Measurements from ENCODE around the gene CPED1.

Gene CPED1

DNA sequence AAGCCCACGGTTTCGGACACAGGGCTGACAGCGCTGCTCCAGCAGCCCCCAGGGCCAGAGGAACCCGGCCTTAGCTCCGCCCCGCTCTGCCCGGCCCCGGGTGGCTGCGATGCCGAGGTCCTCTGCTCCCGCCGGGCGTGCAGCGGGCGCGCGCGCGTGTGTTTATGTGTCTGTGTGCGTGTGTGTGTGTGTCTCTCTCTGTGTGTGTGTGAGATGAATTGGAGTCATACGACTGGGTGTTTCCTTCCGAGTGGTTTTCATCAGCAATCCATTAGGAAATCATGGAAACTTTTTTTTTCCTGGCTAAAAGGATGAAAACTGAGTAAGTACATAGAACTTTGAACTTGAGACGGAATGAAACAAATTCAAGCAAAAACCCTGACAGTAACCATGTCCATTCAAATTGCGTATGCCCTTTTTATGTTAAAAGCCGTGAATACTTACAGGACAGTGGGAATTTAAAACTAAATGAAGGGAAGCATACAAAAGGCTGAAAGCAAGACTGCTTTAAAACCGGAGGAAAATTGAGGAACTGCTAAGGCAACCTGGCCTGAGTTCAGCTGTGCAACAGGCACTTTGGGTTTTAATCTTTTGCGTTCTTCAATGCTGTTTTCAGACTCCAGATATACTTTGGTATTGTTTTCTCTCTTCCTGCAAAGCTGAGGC, at the start of gene CPED1:
Gene CPED1 (plus strand): TSS at position 121 of the 666 bp plus-strand sequence. CDS start 911 bp downstream, outside the sequence.
- DNase-seq (ENCODE audit: low read depth), result no peak

DNA sequence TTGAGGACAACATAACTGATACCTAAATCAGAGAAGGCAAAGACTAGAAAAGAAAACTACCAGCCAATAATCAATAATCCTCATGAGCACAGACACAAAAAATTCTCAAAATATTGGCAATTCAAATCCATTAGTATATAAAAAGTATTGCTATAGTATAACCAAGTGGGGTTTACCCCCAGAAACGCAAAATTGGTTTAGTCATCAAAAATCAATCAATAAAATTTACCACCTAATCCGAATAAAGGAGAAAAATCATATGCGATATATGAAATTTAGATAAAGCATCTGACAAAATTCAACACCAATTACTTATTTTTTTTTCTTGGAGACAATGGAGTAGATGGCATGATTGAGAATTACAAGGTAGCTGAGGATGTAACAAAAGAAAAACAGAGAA, 49.2 kb upstream of the CPED1 start:
- DNase-seq (ENCODE audit: low read depth), result no peak

DNA sequence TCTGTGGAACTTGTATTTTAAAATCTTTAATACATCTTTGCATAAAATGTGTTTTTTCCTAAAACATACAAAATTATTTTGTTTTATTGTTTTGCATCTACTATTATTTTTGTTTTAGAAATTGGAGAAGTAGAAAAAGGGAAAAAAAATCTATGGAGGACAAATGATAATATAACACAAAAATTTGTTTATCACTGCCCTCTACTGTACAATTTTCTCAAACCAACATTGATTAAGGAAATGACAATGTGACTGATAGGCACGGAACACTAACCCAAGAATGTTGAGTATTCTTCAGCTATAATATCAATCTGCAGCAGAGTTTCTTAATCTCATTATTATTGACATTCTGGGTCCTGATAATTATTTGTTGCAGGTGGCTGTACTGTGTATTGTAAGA, 47.4 kb upstream of the CPED1 start:
- DNase-seq (ENCODE audit: low read depth), result no peak

DNA sequence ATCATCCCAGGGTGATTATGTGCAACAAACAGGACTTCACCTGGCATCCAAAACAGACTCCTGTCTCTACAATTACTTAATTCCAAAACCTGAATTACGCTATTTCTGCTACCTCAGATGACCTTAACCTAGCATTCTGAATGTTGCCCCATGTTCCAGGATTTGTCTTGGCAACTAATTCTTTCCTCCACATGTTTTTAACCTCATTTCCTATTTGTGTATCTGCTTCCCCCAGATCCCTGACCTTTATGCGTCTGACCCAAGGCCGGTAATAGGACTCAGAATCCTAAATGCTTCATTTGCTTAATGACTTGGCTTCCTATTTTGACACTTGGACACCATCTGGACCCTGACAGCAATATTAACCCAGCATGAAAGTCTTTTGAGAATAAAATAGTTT, 46.7 kb upstream of the CPED1 start:
- DNase-seq (ENCODE audit: low read depth), result no peak

DNA sequence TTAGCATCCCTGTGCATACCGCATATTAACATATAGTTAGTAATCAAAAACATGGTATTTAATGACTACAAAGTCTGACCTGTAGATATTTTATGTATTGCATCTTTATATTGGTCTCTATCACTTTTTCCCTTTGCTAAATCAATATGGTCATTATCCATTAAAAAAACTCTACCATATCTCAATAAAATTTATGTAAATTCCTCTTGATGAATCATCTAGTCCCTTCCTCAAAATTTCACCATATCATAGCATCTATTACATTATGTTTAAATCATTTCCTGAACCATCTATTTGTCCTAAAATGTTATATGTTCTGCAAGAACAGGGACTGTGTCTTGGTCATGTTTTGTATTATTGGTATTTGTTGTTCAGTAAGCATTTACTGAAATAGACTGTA, 45.6 kb upstream of the CPED1 start:
- no peak for DNase-seq (ENCODE audit: low read depth)

DNA sequence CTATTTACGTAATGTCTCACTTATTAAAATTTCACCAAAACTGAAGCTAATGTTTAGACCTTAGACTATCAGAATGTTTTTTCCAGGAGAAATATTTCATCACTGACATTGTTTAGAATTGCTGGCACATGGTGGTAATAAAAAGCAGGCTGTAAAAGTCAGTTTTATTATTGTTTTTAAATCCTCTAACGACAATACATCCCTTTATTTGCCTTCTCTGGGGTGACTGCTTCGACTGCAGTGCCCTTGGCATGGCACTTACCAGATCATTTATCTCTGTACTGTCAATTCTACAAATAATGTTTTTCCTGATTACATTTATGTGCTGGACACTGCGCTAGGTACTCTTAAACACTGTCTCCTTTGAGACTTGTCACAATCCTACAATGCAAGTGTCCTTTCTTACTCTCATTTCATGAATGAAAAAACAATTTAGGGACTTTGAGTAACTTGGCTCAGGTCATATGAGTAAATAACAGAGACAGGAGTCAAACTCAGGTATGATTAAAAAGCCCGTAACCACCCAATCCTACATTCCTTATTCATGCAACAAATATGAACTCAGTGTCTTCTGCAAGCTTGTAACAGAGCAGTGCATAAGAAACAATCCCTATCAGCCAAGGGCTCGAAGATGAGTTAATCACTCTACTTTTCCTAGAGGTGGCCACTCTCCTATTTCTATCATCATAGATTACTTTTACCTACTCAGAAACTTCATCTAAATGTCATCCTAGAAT, 43.5 kb upstream of the CPED1 start:
- DNase-seq (ENCODE audit: low read depth), result no peak

DNA sequence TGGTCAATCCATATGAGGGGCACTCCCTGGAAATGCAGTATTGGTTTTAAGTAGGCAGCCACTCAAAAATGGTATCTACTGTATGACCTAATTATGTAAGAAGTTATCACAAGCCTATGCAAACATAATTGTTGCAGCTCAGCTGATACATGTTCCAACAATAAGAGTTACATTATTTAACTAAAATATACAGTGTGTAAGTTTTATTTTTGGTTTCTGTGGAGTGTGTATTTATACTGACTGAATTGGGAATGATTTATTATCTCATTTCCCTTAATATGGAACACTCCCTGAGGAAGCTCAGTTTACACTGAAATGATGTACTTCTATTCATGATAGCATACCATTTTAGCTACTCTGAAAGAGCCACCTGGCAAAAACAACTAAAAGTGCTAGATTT, 40.5 kb upstream of the CPED1 start:
- DNase-seq (ENCODE audit: low read depth), result no peak

DNA sequence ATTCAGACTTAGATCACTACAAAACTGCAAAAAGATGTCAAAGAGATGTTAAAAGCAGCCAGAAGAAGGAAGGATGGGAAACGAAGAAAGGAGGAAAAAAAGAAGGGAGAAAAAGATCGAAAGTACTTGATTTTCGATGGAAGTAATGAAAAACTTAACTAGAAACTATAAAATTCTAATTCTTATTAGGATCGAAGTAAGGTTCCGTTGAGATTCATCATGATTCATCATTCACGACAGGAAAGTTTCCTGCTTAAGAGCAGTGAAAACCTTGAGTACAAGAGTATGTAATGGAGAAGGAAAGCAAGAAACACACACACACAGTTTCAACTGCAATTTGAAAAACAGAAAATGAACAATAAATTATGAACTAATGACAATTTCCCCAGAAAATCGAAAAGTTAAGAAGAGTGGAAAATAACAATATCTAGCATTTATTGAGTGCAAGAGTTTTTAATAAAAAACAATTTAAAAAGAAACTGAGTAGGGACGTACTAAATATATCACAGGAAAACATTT, 39.1 kb upstream of the CPED1 start:
- DNase-seq (ENCODE audit: low read depth), result no peak

DNA sequence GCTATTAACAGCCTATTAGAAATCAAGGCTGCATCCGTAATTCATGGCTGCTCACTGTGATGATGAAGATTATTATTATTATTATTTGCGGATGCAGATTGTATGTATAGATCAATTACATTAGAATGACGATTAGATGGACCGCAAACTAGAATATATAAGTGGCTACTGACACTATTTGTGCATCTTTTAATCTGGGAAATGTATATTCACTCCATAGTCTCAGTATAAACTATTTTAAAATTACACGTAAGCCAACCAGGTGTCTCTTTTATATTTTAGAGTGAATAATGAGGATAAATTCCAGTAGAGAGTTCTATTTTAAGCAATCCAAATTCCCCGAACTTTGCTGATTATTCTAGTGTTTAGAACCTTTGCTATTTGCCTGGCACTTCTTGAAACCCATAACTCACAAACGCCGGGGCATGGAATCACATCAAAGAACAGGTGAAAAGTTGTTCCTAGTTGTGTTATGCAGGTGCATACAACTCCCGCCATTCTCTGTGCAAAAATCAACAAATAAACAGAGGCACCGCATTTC, 38.4 kb upstream of the CPED1 start:
- DNase-seq (ENCODE audit: low read depth), result no peak

DNA sequence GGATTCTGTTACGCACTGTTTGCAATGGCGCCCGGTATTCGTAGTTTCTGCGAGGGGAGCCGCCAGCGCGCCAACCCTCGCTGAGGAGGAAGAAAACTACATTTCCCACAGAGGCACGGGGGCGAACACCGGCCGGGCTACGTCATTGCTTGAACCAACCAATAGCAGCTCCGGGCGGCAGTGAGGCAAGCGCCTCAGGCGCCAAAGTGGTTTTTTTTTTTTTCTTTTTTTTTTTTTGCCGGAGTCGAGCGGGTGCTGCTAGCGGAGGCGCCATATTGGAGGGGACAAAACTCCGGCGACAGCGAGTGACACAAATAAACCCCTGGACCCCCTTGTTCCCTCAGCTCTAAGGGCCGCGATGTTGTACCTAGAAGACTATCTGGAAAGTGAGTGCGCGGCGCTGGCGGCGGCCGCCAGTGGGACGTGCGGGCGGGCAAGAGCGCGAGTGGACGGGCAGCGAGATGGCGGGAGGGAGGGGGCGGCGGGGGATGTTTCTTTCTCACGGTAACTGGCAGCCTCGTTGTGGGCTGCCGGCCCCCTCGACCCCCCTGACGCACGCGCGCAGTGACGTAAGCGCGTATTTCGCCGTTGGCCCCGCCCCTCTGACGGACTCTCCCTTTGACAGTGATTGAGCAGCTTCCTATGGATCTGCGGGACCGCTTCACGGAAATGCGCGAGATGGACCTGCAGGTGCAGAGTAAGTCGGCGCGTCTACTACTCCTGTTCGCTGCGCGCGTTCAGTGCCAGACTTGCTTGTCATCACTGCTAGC, 37.8 kb upstream of the CPED1 start, which contains the start of gene ING3:
Gene ING3 (plus strand): TSS at position 239 of the 770 bp plus-strand sequence. CDS start 120 bp downstream, at position 359.
- peak; percentile 95 for DNase-seq (ENCODE audit: low read depth)

DNA sequence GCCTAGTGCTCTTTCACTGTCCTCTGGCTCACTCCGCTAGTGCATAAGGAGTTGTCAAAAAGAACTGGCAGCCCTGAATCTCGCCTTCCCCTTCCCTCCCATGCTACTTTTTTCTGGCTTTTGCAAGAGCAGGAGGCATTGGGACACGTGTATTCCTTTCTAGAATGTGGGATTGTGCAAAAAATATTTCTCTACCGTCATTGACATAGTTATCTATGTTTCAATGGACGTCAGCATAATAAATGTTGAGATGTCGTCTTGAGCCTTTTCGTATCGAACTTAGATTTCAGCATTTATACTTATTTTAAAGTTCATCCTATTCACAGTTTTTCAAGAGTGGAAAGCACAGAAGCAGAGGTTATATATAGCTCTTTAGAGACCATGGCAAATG, 37.2 kb upstream of the CPED1 start:
- no peak for DNase-seq (ENCODE audit: low read depth)

DNA sequence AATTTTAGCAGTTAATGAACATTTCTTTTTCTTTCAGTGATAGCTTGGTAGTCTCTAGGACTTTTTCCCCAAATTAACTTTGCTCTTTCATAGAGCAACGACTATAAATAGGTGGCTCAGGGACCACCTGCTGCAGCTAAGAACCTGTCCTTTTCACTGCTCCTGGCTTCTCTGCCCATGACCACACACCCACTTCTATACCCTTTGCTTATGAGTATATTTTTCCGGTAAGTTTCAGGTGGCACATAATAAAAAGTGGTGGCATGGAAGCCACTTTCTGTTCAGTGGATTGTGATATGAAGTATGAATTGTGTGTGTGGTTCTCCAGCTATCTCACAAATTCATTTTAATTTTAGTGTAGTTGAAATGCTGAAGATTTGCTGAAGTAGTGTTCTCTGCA, 36.7 kb upstream of the CPED1 start:
- DNase-seq (ENCODE audit: low read depth), result no peak

DNA sequence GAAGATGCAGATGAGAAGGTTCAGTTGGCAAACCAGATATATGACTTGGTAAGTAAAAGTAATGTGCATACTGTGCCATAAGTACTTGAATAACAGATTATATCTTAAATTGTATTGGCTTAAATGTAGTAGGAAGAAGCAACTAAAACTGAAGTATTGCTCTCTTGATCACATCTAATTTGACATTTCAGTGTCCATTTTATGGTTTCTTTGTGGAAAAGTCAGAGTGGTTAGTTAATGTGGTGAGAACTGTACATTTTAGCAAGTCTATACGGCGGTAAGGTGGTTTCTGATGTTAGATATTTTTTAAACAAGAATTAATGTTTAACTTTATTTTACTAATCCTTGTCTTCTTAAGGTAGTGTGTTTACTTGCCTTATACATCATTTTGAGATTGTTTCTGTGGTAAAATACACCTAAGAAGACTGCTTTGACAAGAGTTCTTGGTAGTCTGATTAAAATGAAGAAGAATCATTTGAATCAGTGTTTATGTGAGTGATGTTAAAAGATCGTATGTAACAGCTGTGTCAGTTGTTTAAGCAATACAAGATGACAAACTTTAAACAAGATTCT, 32.8 kb upstream of the CPED1 start:
- DNase-seq (ENCODE audit: low read depth), result no peak

DNA sequence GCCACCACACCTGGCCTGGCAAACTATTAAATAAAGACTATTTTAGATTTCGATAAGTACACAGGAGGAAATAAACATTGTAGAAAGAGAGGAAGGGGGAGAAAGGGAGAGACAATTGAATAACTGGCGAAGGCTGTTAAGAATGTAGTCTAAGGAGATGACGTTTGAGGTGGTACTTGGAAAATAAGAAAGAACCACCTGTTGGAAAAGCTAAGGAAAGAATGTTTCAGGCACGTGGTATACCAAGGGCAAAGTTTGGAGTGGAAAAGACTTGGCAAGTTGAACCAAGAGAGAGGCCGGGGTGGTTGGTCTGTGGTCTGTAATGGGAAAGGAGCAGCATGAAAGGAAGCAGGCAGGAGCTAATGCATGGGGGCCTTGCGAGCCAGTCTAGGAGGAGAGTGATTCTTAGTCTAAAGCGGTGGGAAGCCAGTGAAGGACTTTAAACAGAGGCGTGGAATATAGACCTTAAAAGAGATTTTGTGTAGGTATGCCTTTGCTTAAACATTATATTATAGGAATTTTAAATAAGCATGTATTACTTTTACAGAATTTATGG, 28.5 kb upstream of the CPED1 start:
- DNase-seq (ENCODE audit: low read depth), result no peak

DNA sequence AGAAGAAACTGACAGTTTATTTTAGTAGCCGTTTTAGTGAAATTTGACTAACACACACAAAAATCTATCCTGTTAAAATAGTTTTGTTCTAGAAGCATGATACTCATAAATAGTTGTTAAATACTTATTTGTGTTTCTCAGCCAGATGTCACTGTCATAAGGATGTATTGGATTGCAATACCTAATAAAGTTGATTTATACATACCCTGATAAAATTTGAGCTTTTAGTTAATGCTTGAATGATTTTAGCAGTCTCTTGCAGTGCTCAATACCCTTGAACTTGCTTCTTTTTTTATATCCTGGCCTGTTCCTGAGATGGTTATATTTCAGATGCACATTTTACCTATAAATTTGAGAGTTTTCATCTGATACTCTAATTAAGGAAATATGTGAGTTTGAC, 27.8 kb upstream of the CPED1 start:
- no peak for DNase-seq (ENCODE audit: low read depth)

DNA sequence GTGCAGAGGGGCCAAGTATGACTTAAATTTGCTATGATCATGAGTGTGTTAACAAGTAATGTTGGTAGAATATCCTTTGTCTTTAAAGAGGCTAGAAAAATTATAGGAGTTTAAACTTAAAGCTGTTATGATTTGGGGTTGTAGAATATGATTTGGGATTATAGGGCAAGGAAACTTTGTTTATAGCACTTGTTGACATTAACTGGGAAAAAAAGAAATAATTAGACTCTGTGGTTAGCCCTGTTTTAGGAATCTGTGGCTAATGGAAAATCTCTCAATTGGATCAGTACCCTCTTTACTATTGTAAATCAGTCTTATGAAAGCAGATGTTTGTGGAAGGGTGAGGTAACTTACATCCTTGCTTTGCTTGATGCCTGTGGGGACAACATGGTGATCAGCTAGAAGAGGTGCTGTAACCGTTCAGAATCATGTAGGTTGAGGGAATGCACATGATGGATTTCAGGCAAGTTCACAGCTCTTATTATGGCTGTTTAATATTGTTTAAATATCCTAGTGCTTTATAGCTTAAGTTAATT, 26.8 kb upstream of the CPED1 start:
- no peak for DNase-seq (ENCODE audit: low read depth)

DNA sequence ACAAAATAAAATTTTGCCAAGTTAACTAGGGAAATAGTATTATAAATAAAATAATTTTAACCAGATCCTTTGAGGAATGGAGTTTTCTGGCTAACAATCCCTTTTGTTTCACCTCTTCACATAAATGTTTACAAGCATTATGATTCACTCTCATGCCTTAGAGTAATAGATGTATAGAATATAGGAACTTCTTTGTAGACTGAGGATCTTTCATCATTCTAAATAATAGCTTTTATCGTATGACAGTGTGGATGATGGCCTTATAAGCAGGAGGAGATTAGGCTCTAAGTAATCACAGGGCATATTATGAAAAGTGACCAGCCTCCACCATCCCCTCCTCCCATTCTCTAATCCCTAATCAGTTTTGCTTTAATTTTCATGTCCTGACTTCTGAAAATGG, 24.4 kb upstream of the CPED1 start:
- DNase-seq (ENCODE audit: low read depth), result no peak

DNA sequence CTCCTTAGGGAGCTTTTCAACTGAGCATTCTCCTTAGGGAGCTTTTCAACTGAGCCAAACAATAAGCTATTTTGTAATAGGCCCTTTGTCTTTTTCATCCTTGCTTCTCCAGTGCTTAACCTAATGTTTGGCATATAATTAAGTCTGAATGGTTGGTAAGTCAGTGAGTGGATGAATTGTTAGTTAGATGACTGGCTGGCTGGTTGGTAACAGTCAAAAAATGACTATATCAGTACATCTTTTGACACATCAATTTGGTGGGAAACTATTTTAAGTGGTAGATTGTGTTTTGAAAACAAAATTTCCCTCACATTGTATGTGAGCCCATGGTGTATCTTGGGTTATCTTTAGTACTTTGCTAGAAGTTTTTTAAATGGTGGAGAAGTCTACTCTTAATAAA, 21.6 kb upstream of the CPED1 start:
- no peak for DNase-seq (ENCODE audit: low read depth)

DNA sequence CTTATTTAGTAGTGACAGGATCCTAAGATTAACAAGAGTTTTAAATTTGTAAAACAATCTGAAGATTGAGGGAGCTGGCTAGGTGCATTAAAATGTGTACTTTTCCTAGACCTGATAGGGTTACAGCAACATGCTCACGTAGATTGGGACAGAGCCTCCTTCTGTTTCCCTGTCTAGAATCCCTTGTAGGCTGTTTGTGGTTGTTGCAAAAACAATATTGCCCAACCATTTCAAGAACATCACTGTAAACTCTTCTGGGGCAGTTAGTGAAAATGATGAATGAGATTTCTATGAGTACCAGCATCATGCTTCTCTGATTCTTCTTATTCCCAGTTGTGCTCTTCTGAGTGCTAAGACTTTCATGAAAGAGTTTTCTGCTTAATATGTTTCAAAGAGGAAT, 14.7 kb upstream of the CPED1 start:
- no peak for DNase-seq (ENCODE audit: low read depth)

DNA sequence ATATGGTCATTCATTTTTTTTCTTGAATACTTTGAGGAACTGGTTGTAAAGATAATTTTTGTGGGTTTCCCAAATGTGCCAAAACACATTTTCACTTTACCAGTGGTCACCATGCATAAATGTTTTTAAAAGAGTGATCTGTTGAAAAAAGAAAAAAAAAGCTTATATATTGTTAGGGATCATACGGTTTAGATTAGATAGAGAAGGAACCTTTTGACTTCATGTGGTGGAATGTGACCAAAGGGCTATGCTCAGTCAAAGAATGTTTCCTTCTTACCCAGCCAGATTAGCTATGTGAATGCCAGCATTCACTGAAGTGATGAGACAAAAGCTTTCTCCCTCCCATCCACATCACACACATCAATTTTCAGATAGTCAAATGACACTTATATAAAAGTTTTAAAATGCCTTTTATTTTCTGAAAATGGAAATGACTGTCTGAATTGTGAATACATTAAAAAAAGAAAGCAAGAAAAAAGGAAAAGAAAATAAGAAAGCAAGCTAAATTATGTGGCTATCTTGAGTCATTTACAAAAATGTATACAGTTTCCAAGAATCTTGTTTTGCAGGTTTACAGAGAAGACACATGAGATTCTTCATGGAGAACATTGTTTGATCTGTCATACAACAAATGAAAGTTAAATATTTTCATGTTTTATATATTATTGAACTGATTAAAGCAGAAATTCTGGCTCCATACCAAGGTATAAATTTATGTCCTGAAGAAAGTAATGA, 8.6 kb upstream of the CPED1 start:
- no peak for DNase-seq (ENCODE audit: low read depth)

DNA sequence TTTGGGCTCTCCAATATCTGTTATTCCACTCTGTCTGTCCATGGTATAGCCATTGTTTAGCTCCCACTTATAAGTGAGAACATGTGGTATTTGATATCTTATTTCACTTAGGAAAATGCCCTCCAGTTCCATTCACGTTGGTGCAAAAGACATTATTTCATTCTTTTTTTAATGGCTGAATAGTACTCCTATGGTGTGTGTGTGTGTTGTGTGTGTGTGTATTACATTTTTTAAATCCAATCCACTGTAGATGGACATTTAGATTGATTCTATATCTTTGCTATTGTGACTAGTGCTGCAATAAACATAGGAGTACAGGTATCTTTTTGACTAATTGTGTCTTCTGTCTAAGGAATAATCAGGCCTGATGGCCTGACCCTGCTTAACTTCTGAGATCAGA, 7.4 kb upstream of the CPED1 start:
- DNase-seq (ENCODE audit: low read depth), result no peak

Measured in activated gamma-delta T cell treated with anti-CD3 and anti-CD28 coated beads, Interleukin-2, amount 50 U/mL, for 16 hours (primary cell).